Nephron (organoid): Measurements from ENCODE around the gene PCSK5.

Experiments
- H3K27ac Mint-ChIP-seq, 3 experiments: 2 replicates each; pipeline ENCODE4 v1.8.0; 2020; ENCODE audit warnings: mixed read lengths in 3 of 3, mild to moderate bottlenecking in 2 of 3, moderate library complexity in 1 of 3
- H3K27me3 Mint-ChIP-seq: 2 replicates; pipeline ENCODE4 v1.8.0; 2021; ENCODE audit warnings: low read depth, mild to moderate bottlenecking, moderate library complexity, mixed read lengths
- H3K36me3 Mint-ChIP-seq: 2 replicates; pipeline ENCODE4 v1.8.0; 2020; ENCODE audit warnings: low read depth, mixed read lengths
- H3K4me1 Mint-ChIP-seq: 2 replicates; pipeline ENCODE4 v1.8.0; 2020; ENCODE audit warnings: mixed read lengths
- H3K4me3 Mint-ChIP-seq, 3 experiments: 2 replicates each; pipeline ENCODE4 v1.8.0; 2020; ENCODE audit warnings: mild to moderate bottlenecking in 3 of 3, mixed read lengths in 3 of 3, moderate library complexity in 2 of 3
- H3K9me3 Mint-ChIP-seq: 2 replicates; pipeline ENCODE4 v1.8.0; 2020; ENCODE audit warnings: mixed read lengths
- TF ChIP-seq, protein P1 (sequence below), 3 experiments: fragments of 200-600 bp; sonication (generic); IDR thresholded peaks; one replicate each; pipeline ENCODE4 v1.5.0; 2021; ENCODE audit warnings: antibody characterized with exemption in 3 of 3; ENCODE audit not compliant: unreplicated experiment in 3 of 3

Gene PCSK5

DNA sequence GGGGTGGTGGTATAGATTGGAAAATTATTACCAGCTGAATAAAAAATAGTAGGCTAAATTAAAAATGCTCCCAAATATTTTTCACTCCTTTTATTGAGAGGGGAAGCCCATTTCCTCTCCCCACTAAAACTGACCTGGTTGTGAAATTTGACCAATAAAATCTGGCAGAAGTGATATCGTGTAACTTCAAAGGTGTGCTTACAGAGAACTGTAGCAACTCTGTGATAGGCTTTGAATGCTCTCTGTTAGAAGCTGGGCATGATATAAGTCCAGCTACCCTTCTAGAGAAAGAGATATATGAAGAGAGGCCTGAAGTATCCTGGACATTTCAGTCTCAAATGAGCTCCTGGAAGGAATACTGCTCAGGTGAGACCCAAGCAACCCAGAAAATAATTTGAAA lies 513.9 kb downstream of the PCSK5 start:
- no peaks in the 10 kb centered on the region for H3K36me3 Mint-ChIP-seq
- H3K9me3 Mint-ChIP-seq = no peaks in the 10 kb centered on the region
- TF ChIP-seq, protein P1, sequence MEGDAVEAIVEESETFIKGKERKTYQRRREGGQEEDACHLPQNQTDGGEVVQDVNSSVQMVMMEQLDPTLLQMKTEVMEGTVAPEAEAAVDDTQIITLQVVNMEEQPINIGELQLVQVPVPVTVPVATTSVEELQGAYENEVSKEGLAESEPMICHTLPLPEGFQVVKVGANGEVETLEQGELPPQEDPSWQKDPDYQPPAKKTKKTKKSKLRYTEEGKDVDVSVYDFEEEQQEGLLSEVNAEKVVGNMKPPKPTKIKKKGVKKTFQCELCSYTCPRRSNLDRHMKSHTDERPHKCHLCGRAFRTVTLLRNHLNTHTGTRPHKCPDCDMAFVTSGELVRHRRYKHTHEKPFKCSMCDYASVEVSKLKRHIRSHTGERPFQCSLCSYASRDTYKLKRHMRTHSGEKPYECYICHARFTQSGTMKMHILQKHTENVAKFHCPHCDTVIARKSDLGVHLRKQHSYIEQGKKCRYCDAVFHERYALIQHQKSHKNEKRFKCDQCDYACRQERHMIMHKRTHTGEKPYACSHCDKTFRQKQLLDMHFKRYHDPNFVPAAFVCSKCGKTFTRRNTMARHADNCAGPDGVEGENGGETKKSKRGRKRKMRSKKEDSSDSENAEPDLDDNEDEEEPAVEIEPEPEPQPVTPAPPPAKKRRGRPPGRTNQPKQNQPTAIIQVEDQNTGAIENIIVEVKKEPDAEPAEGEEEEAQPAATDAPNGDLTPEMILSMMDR (IDR thresholded peaks at IDR 0.05; ENCODE audit: unreplicated experiment in 3 of 3) = no peak
- no peak overlapping the region for H3K27ac Mint-ChIP-seq
- H3K4me1 Mint-ChIP-seq = peaks cover 3% of the 10 kb centered on the region
- no peak overlapping the region for H3K4me3 Mint-ChIP-seq
- no peaks in the 10 kb centered on the region for H3K27me3 Mint-ChIP-seq

DNA sequence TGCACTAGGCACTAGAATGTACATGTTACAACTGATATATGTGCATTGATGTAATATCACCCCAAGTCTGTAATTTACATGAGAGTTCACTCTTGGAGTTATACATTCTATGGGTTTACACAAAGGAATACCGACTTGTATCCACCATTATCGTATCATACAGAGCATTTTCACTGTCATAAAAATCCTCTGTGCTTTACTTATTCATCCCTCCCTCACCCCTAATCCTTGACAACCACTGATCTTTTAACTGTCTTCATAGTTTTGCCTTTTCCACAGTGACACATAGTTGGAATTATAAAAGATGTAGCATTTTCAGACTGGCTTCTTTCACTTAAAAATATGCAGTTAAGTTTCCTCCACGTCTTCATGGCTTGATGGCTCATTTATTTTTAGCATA lies 514.9 kb downstream of the PCSK5 start:
- Mint-ChIP-seq H3K27ac (no peak overlapping the region), H3K36me3 (no peaks in the 10 kb centered on the region), H3K4me1 (peaks cover 3% of the 10 kb centered on the region), H3K9me3 (no peaks in the 10 kb centered on the region), H3K27me3 (no peaks in the 10 kb centered on the region), H3K4me3 (no peak overlapping the region)
- TF ChIP-seq, protein P1 (IDR thresholded peaks at IDR 0.05; ENCODE audit: unreplicated experiment in 3 of 3) = no peak

DNA sequence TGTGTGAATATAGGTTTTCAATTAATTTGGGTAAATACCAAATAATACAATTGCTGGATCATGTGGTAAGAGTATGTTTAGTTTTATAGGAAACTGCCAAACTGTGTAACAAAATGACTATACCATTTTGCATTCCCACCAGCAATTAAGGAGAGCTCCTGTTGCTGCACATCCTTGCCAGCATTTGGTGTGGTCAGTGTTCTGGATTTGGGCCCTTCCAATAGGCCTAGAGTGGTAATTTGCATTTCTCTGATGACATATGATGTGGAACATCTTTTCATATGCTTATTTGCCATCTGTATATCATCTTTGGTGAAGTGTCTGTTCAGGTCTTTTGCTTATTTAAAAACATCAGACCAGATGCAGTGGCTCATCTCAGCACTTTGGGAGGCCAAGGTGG lies 515.4 kb downstream of the PCSK5 start:
- H3K4me1 Mint-ChIP-seq = peaks cover 3% of the 10 kb centered on the region
- no peak overlapping the region for H3K4me3 Mint-ChIP-seq

More for the DNA sequence above, 515.4 kb downstream of the PCSK5 start:
- no peaks in the 10 kb centered on the region for H3K27me3 Mint-ChIP-seq
- no peak overlapping the region for H3K27ac Mint-ChIP-seq
- H3K9me3 Mint-ChIP-seq = no peaks in the 10 kb centered on the region
- H3K36me3 Mint-ChIP-seq = no peaks in the 10 kb centered on the region
- TF ChIP-seq, protein P1 (IDR thresholded peaks at IDR 0.05; ENCODE audit: unreplicated experiment in 3 of 3) = no peak
